Measurements from ENCODE around the gene HAS3.

DNA sequence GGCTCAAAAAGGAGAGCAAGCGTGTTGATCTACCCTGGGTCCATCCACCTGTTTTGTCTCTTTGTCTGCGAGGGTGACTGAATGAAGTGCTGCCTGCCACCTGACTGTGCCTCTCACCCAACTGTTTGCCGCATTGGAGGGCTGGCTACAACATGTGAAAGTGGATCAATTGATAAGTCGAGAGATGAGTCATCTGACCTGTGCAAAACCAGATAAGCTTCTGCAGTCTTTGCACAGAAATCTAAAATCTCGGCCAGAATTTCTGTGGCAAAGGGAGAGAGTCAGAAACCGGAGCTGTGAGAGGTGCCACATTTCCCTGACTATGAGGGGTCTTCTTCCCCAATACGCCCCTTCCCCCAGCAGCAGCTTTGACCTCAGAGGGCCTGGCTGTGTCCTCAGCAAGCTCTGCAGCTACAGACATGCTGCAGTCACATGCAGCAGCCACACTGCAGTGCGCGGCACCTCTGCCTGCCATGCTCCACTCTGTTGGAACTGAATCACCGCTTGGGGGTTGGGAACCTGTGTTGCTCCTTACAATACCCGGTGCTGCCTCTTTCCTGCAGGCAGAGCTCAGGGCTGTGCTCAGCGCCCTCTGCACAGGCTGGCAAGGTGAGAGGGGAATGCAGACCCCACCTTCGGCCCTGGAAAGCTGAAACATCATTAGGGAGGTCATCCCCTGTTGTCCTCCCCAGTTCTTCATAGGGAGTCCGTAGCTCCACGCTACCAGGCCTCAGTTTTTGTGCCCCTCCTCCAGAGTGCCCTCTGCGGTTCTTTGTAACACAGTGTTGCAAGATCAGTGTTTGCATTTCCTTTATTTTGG is 16.2 kb upstream of the HAS3 start:
- TF ChIP-seq, protein P1, sequence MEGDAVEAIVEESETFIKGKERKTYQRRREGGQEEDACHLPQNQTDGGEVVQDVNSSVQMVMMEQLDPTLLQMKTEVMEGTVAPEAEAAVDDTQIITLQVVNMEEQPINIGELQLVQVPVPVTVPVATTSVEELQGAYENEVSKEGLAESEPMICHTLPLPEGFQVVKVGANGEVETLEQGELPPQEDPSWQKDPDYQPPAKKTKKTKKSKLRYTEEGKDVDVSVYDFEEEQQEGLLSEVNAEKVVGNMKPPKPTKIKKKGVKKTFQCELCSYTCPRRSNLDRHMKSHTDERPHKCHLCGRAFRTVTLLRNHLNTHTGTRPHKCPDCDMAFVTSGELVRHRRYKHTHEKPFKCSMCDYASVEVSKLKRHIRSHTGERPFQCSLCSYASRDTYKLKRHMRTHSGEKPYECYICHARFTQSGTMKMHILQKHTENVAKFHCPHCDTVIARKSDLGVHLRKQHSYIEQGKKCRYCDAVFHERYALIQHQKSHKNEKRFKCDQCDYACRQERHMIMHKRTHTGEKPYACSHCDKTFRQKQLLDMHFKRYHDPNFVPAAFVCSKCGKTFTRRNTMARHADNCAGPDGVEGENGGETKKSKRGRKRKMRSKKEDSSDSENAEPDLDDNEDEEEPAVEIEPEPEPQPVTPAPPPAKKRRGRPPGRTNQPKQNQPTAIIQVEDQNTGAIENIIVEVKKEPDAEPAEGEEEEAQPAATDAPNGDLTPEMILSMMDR (conservative IDR thresholded peaks at IDR 0.05) = no peak
- no peak for TF ChIP-seq EZH2 (IDR thresholded peaks at IDR 0.05; ENCODE audit: low read depth)
